Measurements from ENCODE around the gene PGAM1.
"Not testable (repeated sequence)": the region's sequence is repeated elsewhere in the genome, so short reads cannot be mapped to it uniquely, and the experiment has no call there.

The PGAM1 gene

DNA sequence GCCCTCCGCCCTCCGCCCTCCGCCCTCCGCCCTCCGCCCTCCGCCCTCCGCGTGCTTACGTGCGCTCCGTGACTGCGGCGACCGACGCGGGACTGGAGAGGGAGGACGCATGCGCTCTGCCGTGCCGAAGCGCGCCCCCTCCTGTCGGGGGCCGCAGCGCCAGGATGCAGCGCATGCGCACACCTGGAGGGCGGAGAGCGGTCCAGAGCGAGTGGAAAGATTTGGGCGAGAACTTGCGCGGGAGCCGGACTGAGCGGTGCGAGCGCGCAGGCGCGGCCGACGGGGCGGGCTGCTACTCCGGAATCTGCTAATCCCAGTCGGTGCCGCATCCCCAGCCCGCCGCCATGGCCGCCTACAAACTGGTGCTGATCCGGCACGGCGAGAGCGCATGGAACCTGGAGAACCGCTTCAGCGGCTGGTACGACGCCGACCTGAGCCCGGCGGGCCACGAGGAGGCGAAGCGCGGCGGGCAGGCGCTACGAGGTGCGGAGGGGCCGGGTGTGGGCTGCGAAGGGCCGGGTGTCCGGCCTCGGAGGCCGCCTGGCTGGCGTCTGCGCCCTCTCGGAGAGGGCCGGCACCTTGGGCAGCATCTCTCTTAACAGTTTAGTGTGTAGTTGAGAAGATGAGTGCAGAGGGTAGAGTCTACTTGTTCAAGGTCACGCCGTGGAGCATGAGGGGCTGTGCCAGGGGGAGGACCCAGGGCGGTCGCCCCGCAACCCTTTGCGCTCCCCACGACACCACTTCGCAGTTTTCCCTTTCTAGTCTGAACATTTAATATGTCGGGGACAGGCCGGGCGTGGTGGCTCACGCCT lies at the start of gene PGAM1:
Gene PGAM1, plus strand, starts transcription at position 228 of the 812 bp plus-strand sequence. Its CDS starts 117 bp downstream, at position 345.
- peak; percentile 97 for DNase-seq

DNA sequence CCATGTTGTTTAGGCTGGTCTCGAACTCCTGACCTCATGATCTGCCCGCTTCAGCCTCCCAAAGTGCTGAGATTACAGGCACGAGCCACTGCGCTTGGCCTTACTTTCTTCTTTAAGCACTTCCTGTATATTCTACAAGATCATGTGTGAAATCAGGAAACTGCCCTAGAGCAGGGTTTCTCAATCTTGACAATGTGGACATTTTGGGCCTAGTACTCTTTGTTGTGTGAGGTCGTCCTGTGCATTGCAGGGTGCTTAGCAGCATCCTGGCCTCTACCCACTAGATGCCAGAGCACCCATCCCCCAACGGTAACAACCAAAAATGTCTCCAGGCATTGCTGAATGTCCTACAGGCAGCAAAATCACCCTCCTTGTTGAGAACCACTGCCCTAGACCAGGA lies 49.6 kb upstream of the PGAM1 start:
- DNase-seq, result peak; percentile 42

DNA sequence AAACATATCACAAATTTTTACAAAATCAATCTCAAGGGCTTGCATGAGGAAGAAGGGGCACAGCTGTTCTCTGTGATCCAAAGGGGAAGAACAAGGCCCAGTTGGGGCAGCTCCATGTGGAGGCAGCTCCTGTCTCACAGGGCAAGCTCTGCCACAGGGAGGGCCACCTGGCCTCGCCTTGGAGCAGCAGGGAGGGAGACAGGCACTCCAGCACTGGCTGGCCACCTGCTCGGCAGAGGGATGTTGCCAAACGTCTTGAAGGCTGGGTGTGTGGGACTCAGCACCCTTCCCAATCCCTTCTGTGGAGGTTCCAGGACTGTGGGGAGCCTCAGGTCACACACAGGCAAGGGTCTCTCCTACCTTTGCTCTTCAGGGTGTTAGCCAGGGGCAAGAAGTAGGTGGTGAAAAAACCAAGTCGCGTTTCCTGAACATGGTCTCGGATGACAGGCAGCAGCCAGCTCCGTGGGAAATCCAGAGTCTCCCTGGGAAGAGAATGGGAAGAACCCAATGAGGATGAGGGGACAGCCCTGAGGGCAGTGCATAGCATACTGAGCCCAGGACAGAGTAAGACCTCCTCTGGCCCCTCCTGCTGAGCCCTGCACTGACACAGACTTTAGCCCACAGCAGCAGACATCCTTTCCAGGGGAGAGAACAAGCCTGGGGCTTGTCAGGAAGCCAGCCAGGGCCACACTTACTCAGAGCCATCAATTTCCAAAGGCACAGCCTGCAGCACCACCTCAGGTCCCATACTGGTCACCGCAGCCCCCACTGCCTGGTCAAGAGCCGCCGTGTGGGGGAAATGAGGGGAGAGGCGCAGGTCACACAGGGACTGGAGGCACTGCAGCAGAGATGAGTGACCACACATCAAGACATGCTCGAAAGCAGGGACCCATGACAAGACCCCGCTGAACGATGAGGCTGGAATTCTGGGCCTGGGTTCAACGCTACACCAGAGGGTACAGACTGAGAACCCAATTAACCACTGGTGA lies 46.8 kb upstream of the PGAM1 start:
- no peak for DNase-seq

DNA sequence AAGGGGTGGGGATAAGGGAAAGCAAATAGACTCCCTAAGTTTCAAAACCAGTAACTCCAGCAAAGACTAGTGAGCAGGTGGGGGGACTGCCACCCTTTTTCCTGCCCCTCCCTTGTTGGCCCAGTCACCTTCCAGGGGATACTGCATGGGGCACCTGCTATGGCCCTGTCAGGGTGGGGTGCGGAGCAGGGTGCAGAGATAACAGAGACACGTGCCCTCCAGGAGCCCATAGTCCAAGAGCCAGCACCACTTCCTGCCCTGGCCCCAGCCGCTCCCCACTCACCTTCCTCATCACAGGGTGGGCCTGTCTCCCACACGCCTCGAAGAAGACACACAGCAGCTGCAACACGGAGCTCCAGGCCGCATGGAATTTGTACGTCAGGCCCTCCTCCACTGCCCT lies 45.5 kb upstream of the PGAM1 start:
- no peak for DNase-seq

DNA sequence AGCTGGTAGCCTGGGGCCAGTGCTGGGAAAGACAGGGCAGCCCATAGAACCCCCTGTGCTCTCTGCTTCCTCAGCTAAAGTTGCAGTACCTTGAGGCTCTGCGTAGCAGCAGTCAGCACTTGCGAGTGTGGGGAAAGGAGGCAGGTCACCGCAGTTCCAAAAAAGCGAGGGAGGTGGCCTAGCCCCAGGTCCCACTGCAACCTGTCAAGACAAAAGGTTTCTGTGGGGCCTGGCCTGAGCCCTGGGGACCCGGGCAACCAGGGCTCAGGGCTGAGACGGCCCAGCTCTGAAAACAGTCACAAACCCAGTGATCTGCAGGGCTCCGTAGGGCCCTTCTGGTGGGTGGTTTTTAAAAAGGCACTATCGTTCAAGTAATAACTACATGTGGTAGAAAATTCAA lies 44.4 kb upstream of the PGAM1 start:
- DNase-seq, result no peak

DNA sequence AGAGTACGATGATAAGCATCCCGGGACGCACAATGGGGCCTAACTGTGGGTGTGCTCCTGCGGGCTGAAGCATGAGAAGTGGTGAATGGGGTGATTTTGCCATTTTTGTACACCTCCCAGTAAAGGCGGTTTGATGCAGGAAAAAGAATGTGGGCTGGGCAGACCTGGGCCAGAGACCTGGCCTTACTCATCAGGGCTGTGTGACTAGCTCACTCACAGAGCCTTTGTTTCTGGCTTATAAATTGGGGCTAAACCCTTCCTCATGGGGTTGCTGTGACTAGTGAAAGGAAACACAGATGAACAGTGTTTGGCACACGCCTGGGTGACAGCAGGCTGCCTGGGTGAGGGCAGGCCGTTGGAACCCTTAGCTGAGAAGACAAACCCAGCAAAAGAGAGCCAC lies 42.8 kb upstream of the PGAM1 start:
- DNase-seq, result no peak

DNA sequence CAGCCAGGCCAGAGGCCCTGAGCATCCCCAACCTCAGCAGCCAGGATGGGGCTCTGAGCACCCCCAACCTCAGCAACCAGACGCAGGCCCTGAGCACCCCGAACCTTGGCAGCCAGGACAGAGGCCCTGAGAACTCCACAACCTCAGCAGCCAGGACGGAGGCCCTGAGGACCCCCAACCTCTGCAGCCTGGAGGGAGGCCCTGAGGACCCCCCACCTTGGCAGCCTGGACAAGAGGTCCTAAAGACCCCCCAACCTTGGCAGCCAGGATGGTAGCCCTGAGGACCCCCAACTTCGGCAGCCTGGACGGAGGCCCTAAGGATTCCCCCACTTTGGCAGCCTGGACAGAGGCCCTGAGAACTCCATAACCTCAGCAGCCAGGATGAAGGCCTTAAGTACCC lies 41.8 kb upstream of the PGAM1 start:
- DNase-seq, result no peak

DNA sequence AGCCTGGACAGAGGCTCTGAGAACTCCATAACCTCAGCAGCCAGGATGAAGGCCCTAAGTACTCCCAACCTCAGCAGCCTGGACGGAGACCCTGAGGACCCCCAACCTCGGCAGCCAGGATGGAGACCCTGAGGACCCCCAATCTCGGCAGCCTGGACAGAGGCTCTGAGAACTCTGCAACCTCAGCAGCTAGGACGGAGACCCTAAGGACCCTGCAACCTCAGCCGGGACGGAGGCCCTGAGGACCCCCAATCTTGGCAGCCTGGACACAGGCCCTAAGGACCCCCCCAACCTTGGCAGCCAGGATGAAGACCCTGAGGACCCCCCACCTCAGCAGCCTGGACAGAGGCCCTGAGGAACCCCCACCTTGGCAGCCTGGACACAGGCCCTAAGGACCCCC lies 41.4 kb upstream of the PGAM1 start:
- no peak for DNase-seq

DNA sequence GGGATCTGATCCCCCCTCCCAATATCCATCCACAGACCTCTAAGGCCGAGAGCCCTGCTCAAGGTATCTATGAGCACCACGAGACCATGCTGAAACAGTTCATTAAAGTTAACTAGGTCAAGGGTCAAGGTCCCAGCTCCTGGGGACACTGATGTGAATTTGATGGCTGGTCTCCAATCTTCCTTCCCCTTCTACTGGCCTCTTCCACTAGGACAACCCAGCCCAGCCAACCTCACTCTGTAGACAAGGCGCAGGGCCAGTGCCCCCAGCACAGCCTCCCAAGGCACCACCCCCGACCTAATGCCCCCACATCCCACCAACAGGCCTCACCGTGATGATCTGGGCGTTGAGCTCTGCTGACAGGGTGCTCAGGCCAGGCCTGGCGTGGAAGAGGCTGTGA lies 40.4 kb upstream of the PGAM1 start:
- no peak for DNase-seq

DNA sequence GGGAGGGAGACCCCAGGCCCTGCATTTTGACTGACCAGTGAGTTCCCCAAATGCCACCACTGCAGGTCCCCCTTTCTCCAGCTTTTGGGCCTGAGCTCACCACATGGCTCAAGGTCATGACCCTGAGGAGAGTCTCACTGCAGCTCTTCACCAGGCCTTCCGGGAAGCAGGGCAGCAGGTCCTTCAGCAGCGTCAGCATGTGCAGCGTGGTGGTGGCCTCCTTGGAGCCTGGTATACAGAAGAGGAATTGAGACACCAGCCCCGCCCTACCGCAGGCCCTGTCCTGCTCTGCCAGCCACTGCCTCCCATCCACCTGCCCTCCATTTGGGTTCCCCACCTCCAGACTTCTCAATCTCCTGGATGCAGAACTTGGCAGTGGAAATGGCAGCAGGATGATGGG lies 37.8 kb upstream of the PGAM1 start:
- DNase-seq, result no peak

DNA sequence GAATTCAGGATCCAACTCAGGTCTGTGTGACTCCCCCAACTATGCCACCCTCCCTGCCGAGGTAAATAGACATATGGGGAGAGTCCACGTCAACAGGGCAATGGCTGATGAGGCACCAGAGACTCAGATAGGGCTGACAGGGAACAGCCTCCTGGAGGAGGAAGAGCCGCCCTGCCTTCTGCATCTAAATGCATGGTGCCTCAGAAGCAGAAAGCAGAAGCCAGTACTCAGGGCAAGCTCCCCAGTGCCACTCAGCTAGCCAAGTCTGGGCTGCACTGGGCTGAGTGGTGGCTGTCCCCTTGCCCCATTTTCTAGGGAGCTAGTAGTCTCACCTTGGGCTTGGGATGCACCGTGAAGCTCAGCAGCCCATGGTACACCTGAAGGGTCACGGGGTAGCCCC lies 35.9 kb upstream of the PGAM1 start:
- no peak for DNase-seq

DNA sequence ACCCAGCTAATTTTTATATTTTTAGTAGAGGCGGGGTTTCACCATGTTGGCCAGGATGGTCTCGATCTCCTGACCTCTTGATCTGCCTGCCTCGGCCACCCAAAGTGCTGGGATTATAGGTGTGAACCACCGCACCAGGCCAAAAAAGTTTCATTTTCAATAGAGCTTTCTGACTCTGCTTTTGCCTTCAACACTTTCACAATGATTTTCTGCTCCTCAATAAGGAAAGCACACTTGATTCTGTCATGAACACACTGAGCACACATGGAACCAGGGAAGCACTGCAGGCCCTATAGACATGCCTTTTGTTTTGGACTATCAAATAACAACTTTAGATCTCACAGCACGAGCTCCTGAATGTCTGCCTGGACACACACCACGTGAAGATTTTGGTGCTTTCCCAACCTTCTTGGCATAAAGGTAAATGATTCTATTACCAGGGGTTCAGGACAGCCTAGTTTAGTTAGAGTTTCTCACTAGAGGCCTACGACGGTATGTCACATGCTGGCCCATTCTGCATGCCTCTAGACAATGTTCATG lies 32.9 kb upstream of the PGAM1 start:
- no peak for DNase-seq

DNA sequence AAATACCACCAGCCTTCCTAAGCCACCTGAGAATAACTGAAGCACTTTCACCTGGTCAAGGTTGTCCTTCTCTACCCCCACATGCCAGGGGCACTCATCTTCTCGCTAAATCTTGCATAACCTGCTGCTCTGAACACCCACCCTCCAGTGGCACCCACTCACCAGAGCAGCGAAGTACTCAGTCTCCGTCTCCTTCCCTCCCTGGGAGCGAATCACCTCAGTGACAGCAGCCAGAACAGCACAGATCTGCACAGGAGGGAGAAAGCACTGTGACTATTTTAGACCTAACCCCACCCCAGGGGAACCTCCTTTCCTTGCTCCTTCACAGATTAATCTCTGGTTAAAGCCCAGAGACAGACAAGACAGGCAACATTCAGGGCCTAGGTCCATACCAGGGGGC lies 29.9 kb upstream of the PGAM1 start:
- no peak for DNase-seq

DNA sequence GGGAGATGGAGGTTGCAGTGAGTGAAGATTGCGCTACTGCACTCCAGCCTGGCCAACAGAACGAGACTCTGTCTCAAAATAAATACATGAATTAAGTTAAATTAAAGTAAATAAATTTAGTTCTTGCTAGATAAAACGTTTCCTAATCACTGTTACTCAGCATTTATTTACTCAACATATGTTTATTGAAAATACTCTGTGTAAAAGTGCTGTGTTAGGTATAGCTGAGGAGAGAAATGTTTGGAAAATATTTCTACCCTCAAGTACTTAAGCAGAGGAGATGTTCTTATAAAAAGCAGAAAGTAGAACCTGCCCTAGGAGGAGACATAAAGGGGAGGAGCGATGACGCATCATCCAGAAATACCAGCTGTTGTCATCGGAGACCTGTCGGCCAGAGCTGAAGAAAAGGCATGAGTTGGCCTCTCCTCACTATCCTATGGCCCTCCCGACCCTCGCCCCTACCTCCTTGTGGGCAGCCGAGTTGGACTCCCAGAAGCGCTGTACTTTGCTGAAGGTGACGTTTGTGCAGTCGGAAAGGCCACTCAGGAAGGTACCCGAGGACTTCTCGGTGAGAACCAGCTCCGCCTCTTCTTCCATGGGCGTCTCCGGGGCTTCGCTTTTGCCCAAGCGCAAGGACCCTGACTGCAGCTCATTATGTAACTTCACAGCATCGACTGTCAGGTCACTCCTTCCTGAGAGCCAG lies 26.0 kb upstream of the PGAM1 start:
- peak; percentile 33 for DNase-seq

DNA sequence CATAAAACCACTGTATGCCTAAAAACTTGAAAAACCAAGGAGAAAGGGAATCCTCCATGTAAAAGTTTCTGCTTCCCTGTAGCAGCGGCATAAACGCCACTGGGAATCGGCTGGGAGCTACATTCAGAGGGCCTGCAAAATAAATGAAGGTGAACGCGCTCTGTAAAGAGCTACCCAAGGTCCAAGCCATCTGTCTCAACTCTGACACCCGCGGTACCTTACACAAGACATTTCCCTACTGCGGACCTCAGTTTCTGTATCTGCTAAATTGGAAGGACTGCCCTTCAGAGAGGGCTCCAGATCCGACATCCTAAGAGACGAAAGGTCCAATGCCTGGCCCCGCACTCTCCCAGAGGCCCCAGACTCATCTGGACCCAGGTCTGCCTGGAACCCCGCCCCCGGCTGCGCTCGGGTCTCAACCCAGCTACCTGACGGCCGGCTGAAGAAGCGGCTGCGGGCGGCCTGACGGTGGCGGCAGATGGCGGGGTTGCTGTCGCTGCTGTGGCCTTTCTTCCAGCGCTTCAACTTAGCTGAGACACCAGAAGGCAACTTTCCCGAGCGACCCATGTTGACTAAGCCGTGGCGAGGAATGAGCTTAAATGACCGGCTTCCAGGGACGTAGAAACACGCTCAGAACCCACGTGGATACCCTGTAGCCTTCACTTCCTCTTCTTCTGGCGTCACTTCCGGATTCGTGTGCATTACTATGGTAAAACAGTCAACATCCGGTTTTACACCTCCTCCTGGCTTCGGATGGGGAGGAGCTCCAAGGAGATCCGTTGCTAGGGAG lies 25.1 kb upstream of the PGAM1 start, which contains the start of gene RRP12:
Gene RRP12, minus strand, starts transcription at position 676 of the 790 bp plus-strand sequence. Its CDS starts 109 bp downstream, at position 567.
- peak; percentile 96 for DNase-seq

DNA sequence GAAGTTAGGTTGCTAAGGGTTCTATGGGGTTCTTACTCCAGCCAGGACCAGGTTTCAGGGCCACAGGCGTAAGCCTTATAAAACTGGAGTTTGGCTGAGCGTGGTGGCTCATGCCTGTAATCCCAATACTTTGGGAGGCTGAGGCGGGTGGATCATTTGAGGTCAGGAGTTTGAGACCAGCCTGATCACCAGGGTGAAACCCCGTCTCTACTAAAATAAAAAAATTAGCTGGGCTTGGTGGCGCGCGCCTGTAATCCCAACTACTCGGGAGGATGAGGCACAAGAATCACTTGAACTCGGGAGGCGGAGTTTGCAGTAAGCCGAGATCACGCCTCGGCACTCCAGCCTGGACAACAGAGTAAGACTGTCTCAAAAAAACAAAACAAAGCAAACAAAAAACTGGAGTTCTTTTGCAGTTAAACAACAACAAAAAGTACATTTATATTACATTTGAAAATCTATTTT lies 24.5 kb upstream of the PGAM1 start:
- DNase-seq, result no peak

DNA sequence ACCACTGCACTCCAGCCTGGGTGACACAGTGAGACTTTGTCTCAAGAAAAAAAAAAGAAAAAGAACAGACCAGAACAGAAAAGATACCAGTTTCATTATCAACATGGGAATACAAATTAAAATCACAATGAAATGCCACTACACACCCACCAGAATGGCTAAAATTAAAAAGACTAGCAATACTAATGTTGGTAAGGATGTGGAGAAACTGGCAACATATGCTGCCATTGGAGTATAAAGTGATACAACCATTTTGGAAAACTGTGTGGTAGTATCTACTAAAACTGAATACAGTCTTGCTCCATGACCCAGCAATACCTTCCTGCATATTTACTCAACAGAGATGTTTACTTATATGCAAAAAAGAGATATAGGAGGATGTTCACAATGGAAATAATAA lies 21.9 kb upstream of the PGAM1 start:
- no peak for DNase-seq

DNA sequence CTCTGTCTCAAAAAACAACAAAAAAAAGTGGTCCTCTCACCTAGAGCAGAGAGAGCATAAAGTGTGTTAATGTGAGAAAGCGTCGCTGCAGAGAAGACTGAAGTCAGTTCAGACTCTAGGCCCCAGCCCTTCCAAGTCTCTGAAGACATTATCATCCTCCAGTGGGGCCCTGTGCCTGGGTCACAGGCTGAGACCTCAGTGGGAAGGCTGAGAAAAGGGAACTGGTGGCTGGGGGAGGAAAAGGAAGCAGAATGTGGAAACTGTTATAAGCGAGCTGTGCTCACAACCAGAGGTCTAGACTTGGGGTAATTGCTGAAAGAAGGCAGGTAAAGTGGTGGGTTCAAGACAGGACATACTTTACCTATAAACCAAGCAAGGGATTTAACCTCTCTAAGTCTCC lies 19.9 kb upstream of the PGAM1 start:
- DNase-seq, result peak; percentile 63

DNA sequence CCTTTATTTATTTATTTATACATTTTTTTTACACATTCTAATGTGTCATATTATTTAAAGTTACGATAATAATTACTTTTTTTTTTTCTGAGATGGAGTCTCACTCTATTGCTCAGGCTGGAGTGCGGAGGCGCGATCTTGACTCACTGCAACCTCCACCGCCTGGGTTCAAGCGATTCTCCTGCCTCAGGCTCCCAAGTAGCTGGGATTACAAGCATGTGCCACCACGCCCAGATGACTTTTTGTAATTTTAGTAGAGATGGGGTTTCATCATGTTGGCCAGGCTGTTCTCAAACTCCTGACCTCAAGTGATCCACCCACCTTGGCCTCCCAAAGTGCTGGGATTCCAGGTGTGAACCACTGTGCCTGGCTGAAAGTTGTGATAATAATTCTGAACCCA lies 19.5 kb upstream of the PGAM1 start:
- not testable (repeated sequence) for DNase-seq

DNA sequence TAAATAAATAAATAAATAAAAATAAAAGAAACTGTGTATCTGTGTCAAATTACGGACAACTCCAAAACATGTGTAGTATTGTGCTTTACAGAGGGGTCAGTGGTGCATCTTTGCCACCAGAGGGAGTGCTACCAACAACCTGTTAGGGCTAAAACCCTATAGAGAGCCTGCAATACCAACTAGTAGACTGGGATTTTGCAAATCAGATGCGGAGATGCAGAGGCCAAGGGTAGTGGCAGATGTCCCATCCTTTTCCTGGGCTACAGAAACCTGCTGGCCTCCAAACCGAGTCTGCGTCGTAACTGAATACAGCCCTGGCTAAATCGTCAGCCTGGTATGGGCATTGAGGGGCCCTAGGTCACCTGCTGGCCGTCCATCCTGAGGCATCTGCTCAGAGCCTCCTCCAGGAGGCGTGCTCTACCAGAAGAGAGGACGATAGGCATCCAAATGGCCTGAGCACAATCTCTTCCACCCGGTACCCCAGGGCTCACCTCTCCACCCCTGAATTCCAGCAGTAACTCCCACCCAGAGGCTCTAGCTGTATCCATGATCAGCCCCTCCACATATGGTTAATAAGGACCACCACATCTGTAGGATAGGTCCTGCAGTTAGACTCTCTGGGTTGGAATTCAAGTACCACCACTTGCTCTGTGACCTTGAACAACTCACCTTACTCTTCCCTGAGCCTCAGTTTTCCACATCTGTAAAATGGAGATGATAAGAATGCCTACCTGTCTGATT lies 18.6 kb upstream of the PGAM1 start:
- DNase-seq, result peak; percentile 75

DNA sequence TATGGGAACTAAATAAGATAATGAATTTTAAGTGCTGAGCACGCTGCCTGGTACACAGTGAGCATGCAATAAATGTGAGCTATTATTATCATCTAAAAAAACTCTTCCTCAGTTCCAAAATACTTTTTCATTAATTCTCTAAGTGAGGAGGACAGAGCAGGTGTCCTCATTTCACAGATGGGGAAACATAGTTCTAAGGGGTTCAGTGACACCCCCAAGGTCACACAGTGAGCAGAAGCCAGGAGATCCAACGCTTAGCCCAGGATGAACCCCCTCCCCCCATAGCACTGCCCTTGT lies 18.1 kb upstream of the PGAM1 start:
- no peak for DNase-seq

Measured in CD4-positive, alpha-beta T cell treated with Interleukin-15 for 1 hour (primary cell).